Activated naive CD8-positive, alpha-beta T cell treated with anti-CD3 and anti-CD28 coated beads, Interleukin-2, amount 10 ng/mL, durations not matched to agents 7 days and 5 days (primary cell): Measurements from ENCODE around the gene GMPPA. TPM values are rescaled to one million over a fixed set of nuclear protein-coding genes. Genes with fewer than 3 reads are reported as not detected.

Experiments used
- ATAC-seq: fragments of 150-1000 bp; cut with Tn5 transposase; one replicate; pipeline ENCODE4 v1.10.0; 2021; ENCODE audit warnings: low read depth, moderate library complexity
- POLR2A ChIA-PET: fragments of 350-600 bp; sonication (Branson Sonifier 250); formaldehyde crosslinking; loops from one replicate; lab custom pipeline; 2021; ENCODE audit warnings: antibody characterized with exemption; lab: Charles Lee
- DNase-seq: peaks from one replicate; pipeline ENCODE4 v3.0.0; 2021
- H3K27ac Mint-ChIP-seq: one replicate; pipeline ENCODE4 v1.8.0; 2022; ENCODE audit warnings: mild to moderate bottlenecking, mixed read lengths
- H3K27me3 Mint-ChIP-seq: one replicate; pipeline ENCODE4 v1.8.0; 2022; ENCODE audit warnings: mild to moderate bottlenecking, moderate library complexity, mixed read lengths
- H3K36me3 Mint-ChIP-seq: one replicate; pipeline ENCODE4 v1.8.0; 2021; ENCODE audit warnings: mild to moderate bottlenecking, mixed read lengths
- H3K4me1 Mint-ChIP-seq: one replicate; pipeline ENCODE4 v1.8.0; 2021; ENCODE audit warnings: mixed read lengths
- H3K4me3 Mint-ChIP-seq: one replicate; pipeline ENCODE4 v1.8.0; 2022; ENCODE audit warnings: mild to moderate bottlenecking, moderate library complexity, mixed read lengths
- H3K9me3 Mint-ChIP-seq: one replicate; pipeline ENCODE4 v1.8.0; 2021; ENCODE audit warnings: mixed read lengths
- total RNA-seq, 2 experiments: library from RNA; stranded (reverse); gene quantifications; one replicate each; pipeline ENCODE4 v1.2.3, GENCODE V29; 2021

Gene GMPPA
- total RNA-seq, 2 experiments from 2014 or later = 31.3 to 32.6 TPM

DNA sequence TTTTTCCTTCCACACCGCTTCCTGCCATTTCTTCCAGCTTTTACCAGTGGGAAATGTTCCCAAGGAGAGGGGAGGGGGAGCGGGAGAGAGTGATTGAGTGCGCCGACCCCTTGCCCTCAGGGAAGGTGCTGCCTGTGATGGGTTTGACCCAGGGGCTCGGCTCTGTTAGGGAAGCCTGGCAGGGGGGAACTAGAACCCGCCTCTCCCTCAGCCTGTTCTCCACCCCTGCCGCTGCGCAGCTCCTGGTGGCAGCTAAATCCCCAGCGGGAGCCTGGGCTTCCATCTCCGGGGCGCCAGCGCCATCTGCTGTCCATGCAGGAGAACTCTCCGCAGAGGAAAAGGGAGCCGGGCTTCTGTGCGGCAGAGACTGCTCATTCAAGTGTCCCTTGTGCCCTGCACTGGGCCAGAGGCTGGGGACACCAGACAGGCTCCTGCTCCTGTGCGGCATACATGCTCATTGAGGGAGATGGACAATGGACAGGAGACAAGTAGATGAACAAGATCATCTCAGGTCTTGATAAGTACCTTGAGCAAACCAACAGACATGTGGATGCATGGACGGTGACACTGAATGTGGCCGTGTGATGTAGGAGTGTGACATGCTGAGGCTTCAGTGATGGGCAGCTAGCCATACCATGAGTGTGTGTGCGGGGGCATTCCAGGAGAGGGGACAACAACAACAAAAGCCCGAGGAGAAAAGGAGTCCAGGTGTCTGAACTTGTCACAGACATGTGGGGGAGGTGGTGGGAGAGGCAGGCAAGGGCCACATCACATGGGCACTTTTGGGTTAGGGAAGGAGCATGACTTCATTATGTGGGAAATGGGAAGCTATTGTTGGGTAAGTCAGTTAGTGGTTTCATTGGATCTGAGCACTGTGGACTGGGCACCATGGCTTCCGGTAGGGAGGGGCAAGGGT, 31.6 kb downstream of the GMPPA start:
- H3K9me3 Mint-ChIP-seq = no peaks in the 10 kb centered on the region
- no peak overlapping the region for H3K27ac Mint-ChIP-seq
- no peaks in the 10 kb centered on the region for H3K36me3 Mint-ChIP-seq
- peaks cover 54% of the 10 kb centered on the region for H3K27me3 Mint-ChIP-seq
- DNase-seq (peak; percentile 91), ATAC-seq (peak; percentile 88)
- peaks cover 1% of the 10 kb centered on the region for H3K4me1 Mint-ChIP-seq
- H3K4me3 Mint-ChIP-seq = no peak overlapping the region
- POLR2A ChIA-PET = interaction anchor here (0.8 to 1.2 kb wide), 4 partner anchors 32 to 71 kb away, joined by 3 to 4 read pairs (median 3); partner anchors contain the start of gene GMPPA

DNA sequence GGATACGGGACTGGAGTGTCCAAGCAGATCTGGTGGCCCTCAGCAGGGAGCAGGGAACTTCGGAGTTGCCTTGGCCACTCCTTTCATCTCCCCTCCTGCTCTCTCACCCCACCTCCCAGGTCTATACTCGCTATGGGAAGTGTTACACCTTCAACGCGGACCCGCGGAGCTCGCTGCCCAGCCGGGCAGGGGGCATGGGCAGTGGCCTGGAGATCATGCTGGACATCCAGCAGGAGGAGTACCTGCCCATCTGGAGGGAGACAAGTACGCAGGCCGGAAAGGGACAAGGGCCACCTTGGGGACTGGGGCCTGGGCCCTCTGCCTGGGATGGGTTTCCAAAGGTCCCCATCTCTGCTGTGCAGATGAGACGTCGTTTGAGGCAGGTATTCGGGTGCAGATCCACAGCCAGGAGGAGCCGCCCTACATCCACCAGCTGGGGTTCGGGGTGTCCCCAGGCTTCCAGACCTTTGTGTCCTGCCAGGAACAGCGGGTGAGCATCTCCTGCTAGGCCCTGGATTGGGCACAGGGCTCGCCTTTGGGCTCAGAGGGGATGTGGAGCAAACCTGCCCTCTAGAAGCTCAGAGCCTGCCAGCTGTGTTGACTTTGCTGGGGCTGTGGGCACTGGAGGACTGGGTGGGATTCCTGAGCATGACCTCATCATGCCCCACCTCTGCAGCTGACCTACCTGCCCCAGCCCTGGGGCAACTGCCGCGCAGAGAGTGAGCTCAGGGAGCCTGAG, 33.1 kb downstream of the GMPPA start:
- peaks cover 42% of the 10 kb centered on the region for H3K27me3 Mint-ChIP-seq
- H3K27ac Mint-ChIP-seq = no peak overlapping the region
- H3K4me3 Mint-ChIP-seq = no peak overlapping the region
- ATAC-seq (no peak), DNase-seq (no peak)
- H3K36me3 Mint-ChIP-seq = no peaks in the 10 kb centered on the region
- peaks cover 1% of the 10 kb centered on the region for H3K4me1 Mint-ChIP-seq
- POLR2A ChIA-PET = no interaction called here
- no peaks in the 10 kb centered on the region for H3K9me3 Mint-ChIP-seq

DNA sequence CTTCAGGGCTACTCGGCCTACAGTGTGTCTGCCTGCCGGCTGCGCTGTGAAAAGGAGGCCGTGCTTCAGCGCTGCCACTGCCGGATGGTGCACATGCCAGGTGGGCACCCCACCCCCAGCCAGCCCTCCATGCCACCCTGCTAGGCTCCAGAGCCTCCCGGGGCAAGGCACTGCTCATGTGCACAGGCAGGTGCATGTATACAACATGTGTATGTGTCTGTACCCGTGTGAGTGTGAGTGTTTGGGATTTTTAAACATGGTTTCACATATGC, 33.6 kb downstream of the GMPPA start:
- no peaks in the 10 kb centered on the region for H3K36me3 Mint-ChIP-seq
- peaks cover 37% of the 10 kb centered on the region for H3K27me3 Mint-ChIP-seq
- H3K4me1 Mint-ChIP-seq = peaks cover 1% of the 10 kb centered on the region
- no peak overlapping the region for H3K4me3 Mint-ChIP-seq
- DNase-seq = no peak
- POLR2A ChIA-PET = no interaction called here
- H3K27ac Mint-ChIP-seq = no peak overlapping the region
- H3K9me3 Mint-ChIP-seq = no peaks in the 10 kb centered on the region
- no peak for ATAC-seq

DNA sequence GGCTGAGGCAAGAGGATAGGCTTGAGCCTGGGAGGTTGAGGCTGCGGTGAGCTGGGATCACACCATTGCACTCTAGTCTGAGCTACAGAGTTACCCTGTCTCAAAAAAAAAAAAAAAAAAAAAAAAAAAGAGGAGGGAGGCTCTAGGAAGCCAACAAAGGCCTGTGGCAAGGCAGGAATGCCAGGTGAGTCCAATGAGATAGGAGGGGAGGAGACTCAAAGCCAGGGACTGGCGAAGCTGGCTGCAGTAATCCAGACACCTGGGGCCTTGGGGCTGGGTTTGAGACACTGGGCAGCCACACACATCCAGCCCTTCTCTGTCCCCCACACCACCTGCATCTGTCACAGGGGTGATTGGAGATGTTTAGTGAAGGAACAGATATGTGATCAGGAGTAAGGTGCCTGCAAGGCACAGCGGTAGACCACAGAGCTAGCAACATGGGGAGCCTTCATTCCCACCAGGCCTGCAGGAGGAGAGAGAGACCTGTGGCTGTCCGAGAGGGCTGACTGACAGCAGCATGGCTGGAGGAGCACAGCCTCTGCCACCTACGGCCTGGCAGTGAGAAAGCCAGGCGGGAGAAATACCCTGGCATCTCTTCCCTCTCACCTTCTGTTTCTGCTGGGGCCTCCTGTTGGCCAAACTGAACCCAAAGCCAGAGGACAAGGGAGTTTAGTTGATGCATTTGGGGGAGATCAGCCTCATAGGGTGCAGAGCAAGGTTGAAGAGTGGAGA, 35.4 kb downstream of the GMPPA start:
- no peak overlapping the region for H3K27ac Mint-ChIP-seq
- ATAC-seq (no peak), DNase-seq (no peak)
- POLR2A ChIA-PET = no interaction called here
- no peak overlapping the region for H3K4me3 Mint-ChIP-seq
- peaks cover 21% of the 10 kb centered on the region for H3K27me3 Mint-ChIP-seq
- no peaks in the 10 kb centered on the region for H3K9me3 Mint-ChIP-seq
- peaks cover 1% of the 10 kb centered on the region for H3K4me1 Mint-ChIP-seq
- H3K36me3 Mint-ChIP-seq = no peaks in the 10 kb centered on the region

DNA sequence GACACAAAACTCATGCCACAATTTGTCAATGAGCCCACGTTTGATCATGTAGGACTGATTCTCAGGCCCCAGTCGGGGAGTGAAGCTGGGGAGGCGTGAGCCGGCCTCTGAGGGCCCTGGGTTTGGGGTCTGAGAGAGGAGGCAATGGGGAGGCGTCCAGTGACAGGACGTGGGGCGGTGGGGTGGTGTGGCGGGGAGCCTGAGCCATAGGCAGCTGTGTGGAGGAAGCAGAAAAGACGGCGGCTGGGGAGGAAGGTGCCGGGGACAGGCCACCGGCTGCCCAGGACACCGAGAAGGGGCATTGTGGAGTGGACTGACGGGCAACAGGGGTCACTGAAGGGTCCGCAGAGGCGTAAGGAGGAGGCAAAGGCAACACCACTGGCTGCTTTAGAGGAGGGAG, 37.7 kb downstream of the GMPPA start:
- Mint-ChIP-seq H3K27me3 (peaks cover under 1% of the 10 kb centered on the region), H3K9me3 (no peaks in the 10 kb centered on the region), H3K36me3 (no peaks in the 10 kb centered on the region), H3K4me1 (no peaks in the 10 kb centered on the region), H3K4me3 (no peak overlapping the region), H3K27ac (no peak overlapping the region)
- ATAC-seq (no peak), DNase-seq (no peak)
- POLR2A ChIA-PET = no interaction called here

DNA sequence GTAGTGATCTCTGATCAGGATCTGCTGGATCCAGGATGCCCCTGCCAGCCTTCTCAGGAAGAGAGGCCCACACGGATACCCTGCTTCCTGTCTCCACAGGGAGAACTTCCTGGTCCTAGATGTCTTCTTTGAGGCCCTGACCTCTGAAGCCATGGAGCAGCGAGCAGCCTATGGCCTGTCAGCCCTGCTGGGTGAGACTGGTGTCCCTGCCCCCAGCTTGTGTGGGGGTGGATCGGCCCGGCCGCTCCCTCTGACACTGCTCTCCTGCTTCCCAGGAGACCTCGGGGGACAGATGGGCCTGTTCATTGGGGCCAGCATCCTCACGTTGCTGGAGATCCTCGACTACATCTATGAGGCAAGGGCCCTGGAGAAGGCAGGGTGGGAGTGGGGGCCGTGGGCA, 38.3 kb downstream of the GMPPA start:
- POLR2A ChIA-PET = no interaction called here
- DNase-seq = no peak
- H3K4me1 Mint-ChIP-seq = no peaks in the 10 kb centered on the region
- no peak overlapping the region for H3K4me3 Mint-ChIP-seq
- no peaks in the 10 kb centered on the region for H3K36me3 Mint-ChIP-seq
- no peaks in the 10 kb centered on the region for H3K27me3 Mint-ChIP-seq
- ATAC-seq = no peak
- H3K9me3 Mint-ChIP-seq = no peaks in the 10 kb centered on the region
- H3K27ac Mint-ChIP-seq = no peak overlapping the region

DNA sequence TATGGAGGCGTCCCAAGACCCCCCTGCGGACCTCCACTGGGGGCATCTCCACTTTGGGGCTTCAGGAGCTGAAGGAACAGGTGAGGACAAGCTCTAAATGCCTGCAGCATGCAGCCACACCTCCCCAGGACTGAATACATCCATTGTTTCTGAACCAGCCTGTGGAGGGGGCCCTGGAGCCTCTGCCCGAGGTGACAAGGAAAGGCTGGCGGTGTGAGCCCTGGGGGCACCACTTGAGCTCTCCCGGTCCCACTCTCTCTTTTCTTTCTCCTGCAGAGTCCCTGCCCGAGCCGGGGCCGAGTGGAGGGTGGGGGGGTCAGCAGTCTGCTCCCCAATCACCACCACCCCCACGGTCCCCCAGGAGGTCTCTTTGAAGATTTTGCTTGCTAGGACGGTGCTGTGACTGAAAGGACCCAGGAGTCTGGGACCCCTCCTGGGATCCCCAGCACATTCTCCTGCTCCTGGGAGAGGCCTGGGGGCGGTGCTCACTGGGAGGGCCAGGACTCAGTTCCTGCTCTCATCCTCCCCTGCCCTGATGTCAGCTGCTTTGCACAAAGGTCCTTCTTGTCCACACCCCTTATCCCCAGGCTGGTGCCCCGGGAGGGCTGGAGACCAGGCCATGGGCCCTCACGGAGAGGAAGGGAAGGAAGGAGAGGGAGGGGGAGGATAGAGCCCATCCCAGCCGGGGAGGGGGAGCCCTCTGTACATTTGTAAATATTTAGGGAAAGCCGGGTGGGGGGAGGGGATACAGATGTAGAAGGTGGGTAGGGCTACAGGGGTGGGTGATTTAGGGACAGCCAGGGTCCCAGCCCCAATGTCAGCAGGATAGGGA, 39.2 kb downstream of the GMPPA start:
- Mint-ChIP-seq H3K27me3 (no peaks in the 10 kb centered on the region), H3K36me3 (no peaks in the 10 kb centered on the region), H3K27ac (no peak overlapping the region), H3K9me3 (no peaks in the 10 kb centered on the region), H3K4me1 (peaks cover 8% of the 10 kb centered on the region), H3K4me3 (no peak overlapping the region)
- DNase-seq = no peak
- POLR2A ChIA-PET = interaction anchor here (0.7 kb wide), 1 partner anchor 60 kb away, joined by 7 read pairs; the partner anchor contains the start of gene STK11IP
- no peak for ATAC-seq

DNA sequence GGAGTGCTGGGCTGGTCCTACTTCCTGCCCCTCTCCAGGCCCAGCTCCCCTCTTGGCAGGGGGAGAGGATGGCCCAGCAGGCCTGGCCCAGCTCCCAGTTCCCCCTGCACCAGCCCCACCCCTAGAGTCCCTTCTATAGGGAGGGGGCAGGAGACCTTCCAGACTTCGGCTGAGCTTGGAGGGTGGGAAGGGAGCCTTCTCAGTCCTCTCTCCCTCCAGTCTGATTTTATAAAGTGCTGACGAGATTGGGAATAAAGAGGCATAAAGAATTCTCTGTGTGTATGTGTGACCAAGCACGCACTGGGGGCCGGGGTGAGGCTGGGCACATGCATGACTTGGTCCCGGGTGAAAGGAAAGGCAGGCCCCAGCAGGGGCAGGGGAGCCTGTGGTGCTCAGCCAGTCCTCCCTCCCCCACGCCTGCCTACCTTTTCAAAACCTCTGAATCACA, 39.8 kb downstream of the GMPPA start:
- no peaks in the 10 kb centered on the region for H3K27me3 Mint-ChIP-seq
- no peaks in the 10 kb centered on the region for H3K9me3 Mint-ChIP-seq
- DNase-seq (no peak), ATAC-seq (no peak)
- no peaks in the 10 kb centered on the region for H3K36me3 Mint-ChIP-seq
- no peak overlapping the region for H3K27ac Mint-ChIP-seq
- no peak overlapping the region for H3K4me3 Mint-ChIP-seq
- H3K4me1 Mint-ChIP-seq = peaks cover 8% of the 10 kb centered on the region
- POLR2A ChIA-PET = no interaction called here

DNA sequence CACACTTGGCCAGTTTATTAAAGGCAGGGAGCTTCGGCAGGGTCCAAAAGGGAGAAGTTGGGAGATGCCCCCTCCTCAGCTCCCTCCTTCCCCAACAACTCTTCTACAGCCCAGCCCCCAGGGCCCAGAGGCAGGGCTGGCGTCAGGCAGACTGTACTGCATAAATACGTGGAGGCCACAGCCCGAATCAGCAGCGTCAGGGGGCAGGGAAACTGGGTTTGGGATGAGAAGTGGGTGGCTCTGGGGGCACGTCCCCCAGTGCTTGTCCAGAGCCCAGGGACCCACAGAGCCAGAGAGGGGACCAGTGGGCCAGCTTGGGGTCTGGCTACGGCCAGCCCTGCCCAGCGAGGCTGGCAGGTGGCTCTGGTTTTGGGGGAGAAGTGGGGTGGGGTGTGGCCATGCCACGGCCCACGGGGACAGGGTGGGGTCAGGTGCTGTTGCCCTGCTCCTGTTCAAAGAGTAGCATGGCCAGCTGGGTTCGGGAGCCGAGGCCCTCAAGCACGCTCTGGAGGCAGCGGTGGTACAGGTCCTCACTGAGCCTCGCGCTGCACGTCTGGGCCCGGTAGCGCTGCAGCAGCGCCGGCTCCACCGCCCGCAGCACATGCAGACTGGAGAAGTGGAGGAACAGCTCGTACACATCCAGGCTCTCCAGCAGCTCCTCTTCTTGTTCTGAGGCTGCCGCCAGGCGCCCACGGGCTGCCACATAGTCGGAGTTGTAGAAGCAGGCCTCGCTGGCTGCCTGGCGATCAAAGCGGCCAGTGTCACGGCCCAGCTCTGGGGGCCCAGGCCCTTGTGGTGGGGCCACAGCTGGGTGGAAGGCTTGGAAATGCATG, 40.5 kb downstream of the GMPPA start:
- Mint-ChIP-seq H3K9me3 (no peaks in the 10 kb centered on the region), H3K27me3 (peaks cover 1% of the 10 kb centered on the region), H3K27ac (no peak overlapping the region), H3K4me3 (no peak overlapping the region), H3K36me3 (no peaks in the 10 kb centered on the region), H3K4me1 (peaks cover 8% of the 10 kb centered on the region)
- POLR2A ChIA-PET = no interaction called here
- ATAC-seq = no peak
- no peak for DNase-seq

DNA sequence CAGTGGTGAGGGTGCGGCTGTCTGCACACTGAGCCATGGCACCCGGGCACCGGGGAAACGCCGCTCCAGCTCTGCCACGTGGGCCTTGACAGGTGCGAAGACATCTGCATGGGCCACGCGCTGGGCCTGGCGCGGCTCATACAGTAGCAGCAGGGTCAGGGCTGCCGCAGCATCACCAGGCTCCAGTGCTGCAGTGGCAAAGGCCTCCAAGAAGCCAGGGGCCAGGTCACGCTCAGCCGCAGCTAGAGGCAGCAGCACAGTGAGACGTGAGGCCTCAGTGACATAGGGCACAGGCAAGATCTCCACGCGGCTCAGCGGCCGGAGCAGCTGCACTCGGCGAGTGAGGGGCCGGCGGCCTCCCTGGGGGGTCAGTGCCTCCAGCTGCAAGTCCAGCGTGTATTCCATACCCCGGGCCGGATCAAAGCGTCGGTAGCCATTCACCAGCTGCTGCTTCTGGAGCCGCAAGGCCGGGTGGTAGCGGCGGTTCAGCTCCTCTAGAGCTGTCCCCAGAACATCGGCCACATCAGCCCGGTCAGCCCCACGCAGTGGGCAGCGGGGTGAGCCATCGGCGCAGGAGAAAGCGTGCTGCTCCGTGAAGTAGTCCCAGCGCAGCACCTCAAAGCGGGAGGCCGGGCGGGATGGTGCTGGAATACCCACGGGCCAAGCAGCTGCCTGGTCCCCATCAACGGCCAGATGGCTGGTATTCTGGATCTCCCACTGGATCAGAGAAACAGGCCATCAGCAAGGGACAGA, 41.4 kb downstream of the GMPPA start:
- DNase-seq (no peak), ATAC-seq (no peak)
- Mint-ChIP-seq H3K9me3 (no peaks in the 10 kb centered on the region), H3K27ac (no peak overlapping the region), H3K4me1 (peaks cover 15% of the 10 kb centered on the region), H3K27me3 (peaks cover 9% of the 10 kb centered on the region), H3K4me3 (no peak overlapping the region), H3K36me3 (no peaks in the 10 kb centered on the region)
- POLR2A ChIA-PET = no interaction called here

DNA sequence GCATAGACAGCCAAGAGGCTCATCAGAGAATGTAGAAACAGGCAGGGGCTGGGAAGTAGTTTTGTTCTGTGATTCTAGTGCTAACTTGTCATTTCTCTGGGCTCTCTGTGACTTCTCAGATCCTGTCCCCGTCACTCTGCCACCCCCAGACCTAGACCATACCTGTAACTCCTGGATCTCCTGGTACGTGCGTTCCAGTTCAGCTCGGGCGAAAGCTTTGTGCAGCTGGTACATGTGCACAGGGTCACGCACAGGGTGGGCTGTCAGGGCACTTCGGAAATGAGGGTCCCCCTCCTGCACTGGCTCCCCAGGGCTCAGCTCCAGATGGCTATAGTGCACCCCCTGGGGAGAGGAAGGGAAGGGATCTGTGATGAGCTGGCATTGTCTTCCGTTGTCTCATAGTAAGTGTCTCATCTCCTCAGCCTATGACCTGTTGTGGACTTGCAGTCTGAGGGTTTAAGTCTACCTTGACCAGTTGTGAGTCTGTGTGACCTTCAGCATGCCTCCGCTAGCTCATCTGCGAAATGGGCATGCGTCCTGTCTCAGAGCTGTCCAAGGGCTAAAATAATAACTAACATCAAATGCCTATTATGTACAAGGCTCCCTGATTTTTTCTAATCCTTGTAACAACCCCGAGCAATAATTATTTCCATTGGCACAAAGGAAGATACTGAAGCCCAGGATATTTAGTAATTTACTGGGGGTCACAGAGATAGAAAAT, 42.3 kb downstream of the GMPPA start:
- H3K36me3 Mint-ChIP-seq = no peaks in the 10 kb centered on the region
- POLR2A ChIA-PET = interaction anchor here (0.8 kb wide), 1 partner anchor 14 kb away, joined by 3 read pairs; no protein-coding TSS in a partner anchor

More for the DNA sequence above, 42.3 kb downstream of the GMPPA start:
- DNase-seq (no peak), ATAC-seq (no peak)
- Mint-ChIP-seq H3K4me3 (peak overlapping the region; percentile 91), H3K9me3 (no peaks in the 10 kb centered on the region), H3K27ac (no peak overlapping the region), H3K27me3 (peaks cover 13% of the 10 kb centered on the region), H3K4me1 (peaks cover 15% of the 10 kb centered on the region)
